Activated CD8-positive, alpha-beta memory T cell treated with anti-CD3 and anti-CD28 coated beads, Interleukin-2, amount 50 U/mL, for 48 hours (primary cell): ENCODE measurements around the gene IL34.
"Not testable (repeated sequence)": the region's sequence is repeated elsewhere in the genome, so short reads cannot be mapped to it uniquely, and the experiment has no call there.

Source experiments
- DNase-seq: peaks from one replicate; pipeline ENCODE4 v3.0.0-alpha.2; 2020

Gene IL34

DNA sequence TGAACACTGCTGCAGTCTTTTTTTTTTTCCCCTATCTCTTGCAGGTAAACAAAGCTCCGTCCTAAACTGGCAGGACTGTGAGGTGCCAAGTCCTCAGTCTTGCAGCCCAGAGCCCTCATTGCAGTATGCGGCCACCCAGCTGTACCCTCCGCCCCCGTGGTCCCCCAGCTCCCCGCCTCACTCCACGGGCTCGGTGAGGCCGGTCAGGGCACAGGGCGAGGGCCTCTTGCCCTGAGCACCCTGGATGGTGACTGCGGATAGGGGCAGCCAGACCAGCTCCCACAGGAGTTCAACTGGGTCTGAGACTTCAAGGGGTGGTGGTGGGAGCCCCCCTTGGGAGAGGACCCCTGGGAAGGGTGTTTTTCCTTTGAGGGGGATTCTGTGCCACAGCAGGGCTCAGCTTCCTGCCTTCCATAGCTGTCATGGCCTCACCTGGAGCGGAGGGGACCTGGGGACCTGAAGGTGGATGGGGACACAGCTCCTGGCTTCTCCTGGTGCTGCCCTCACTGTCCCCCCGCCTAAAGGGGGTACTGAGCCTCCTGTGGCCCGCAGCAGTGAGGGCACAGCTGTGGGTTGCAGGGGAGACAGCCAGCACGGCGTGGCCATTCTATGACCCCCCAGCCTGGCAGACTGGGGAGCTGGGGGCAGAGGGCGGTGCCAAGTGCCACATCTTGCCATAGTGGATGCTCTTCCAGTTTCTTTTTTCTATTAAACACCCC lies 13.8 kb downstream of the IL34 start:
- DNase-seq: no peak

- no peak for DNase-seq
Measured at GRCh38 chr16:70660672-70661350, 14.5 kb downstream of the IL34 start.

GRCh38 chr16:70661534-70661917 lies 15.2 kb downstream of the IL34 start:
- no peak for DNase-seq

- no peak for DNase-seq
Measured at GRCh38 chr16:70661918-70662641, 15.7 kb downstream of the IL34 start.

DNA sequence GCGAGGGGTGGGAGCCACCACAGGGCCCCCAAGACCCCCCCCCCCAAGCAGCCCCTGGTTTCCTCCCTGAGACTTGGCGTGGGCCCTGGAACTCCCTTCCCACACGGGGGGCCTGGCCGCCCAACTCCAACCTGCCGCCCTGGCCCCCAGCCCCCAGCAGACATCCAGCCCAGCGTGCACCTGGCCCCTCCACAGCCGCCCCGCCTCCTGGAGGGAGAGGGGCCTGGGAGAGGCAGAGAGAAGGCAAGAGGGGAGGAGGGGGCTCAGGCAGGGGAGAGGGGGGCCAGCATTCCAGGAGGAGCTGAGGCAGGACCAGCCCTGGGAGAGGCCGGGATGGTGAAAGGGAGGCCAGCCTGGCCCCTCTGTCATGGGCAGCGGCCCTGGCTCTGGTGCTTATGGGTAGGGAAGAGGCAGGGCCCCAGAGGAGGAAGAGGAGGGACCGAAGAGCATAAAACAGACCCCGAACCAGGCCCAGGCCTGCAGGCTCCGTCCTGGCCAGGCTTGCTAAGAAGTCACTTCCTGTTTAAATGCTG lies 16.7 kb downstream of the IL34 start:
- DNase-seq: no peak

GRCh38 chr16:70663524-70664324 lies 17.4 kb downstream of the IL34 start:
- DNase-seq: no peak

DNA sequence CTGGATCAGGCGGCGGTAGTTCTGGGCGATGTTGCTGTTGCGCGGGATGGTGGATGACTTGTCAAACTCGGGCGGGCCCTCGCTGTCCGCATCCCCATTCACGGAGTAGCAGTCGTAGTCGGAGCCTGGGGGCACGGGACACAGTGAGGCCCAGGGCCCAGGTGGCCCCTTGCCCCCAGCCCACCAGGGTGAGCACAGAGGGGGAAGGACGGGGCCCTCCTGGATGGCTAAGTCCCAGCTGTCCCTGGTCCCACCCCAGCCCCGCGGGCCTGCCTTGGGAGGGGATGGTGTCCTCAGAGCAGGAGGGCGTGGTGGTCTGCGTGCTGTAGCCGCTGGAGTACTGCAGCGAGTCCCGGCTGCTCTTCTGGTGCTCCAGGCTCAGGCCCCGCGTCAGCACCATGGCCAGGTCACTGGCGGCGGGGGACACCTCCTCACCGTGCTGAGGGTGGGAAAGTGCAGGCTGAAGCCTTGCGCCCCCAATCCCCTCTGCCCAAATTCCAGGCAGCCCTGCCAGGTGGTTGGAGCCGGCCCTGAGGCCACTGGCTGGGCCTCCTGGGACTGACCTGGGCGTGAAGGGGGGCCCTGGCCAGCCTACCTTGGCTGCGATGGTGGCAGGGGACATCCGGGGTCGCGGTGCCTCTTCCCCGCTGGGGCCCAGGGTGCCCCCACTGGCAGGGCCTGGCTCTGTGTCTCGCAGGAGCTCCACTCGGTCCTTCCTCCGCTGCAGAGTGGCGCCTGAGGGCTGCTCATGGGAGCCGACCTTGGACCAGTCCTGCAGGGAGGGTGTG lies 18.2 kb downstream of the IL34 start:
- no peak for DNase-seq

GRCh38 chr16:70665113-70665694 lies 18.8 kb downstream of the IL34 start:
- no peak for DNase-seq

- DNase-seq: no peak
Measured at GRCh38 chr16:70665806-70666735, 19.7 kb downstream of the IL34 start.

DNA sequence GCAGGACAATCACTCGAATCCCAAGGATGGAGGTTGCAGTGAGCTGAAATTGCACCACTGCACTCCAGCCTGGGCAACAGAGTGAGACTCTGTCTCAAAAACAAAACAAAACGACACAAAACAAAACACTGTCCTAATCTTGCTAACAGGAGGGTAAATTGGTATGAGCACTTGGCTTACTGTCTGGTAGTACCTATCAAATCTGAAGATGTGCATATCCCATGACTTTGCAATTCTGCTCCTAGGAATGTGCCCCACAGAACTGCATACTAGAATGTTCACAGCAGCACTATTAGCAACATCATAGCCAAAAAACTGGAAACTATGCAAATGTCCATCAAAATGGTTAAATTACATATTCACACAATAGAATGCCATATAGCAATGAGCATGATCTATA lies 23.8 kb downstream of the IL34 start:
- no peak for DNase-seq

GRCh38 chr16:70670938-70671337 lies 24.6 kb downstream of the IL34 start:
- not testable (repeated sequence) for DNase-seq

GRCh38 chr16:70674221-70675014 lies 28.1 kb downstream of the IL34 start:
- DNase-seq: no peak

DNA sequence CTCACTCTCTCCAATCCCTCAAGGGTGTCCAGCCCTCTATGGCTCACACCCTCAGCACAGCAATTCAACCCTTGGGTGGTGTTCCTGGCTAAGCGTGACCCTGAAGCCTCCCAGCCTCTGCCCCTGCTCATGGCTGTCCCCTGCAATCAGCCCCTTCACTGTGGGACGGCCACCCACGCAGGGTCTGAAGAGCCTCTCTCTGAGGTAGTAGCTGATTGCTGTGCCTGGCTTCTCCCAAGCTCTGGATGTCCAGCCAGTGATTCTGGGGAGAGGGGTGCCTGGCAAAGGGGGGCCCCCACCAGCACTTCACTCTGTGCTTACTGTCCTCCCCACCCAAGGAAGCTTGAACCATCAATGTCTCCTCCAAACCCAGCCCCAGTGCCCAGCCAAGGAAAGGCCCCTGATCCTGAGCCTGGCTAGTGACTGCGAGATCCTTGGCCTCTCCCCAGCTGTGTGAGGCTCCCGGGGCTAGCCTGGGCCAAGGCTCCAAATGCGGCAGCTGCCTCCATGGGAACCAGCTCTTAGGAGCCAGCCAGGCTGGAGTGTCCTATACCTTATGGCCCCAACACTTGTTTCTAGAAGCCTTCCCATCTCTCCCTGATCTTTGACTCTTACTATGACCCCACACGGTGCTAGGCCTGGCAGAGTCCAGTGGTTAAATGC lies 29.6 kb downstream of the IL34 start:
- DNase-seq: no peak

DNA sequence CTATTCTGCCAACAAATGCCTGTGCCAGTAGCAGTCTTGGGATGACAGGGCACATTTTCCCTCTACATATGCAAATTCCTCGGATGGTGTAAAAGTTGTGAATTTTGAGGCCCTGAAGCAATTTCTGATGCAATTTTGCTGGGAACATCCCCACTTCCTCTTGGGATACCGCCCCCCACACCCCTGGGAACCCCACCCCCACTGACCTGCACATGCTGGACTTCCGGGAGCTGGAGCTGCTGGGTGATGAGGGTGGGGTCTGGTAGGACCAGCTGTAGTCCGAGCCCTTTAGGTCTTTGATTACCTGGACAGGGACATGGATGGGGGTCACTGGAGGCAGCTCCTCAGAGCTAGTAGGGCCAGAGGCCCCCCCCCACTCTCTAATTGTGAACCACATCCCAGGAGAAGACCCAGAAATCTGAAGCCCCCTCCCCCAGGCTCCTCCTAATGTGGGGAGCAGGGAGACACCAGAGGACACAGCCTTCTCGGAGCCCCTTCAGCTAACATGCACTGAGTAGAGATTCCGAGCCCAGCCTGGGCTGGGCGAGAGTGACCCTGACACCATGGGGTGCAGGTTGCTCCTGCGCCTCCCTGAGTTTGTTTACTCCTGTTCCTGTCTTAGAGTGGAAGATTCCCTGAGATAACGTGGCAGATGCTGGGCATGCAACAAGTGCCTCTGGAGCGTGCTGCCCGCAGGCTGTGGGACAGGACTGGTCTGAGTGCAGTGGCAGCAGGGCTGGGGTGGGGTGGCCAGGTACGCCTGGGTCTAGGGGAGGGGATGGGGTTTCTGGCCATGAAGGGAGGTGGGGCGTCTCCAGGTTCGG lies 30.5 kb downstream of the IL34 start:
- DNase-seq: no peak

DNA sequence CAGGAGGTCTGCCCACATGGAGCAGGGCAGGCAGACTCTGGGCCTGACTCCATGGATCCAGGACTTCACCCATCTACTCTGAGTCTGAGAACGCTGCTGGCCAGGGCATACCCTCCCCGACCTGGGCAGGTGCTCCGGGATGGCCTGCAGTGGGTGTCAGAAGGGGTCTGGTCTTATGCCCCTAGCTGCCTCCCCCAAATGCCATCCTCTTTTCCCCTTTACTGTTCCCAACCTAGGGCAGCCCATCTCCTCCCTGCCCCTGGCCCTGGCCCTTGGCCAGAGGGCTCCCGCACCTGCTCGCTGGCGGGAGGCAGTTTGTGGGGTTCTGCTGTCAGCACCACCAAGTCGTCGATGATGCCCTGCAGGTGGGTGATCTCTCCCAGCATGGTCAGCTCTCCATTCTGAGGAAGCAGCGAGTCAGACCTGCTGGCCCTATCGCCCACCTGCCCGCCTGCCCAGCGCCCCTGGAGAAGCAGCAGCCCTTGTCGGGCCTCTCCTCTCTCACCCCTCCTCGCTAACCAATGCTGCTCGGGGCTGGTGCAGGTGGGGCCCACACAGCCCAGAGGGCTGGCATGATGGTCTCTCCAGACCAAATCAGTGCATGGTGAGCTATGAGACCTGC lies 31.3 kb downstream of the IL34 start:
- no peak for DNase-seq

DNA sequence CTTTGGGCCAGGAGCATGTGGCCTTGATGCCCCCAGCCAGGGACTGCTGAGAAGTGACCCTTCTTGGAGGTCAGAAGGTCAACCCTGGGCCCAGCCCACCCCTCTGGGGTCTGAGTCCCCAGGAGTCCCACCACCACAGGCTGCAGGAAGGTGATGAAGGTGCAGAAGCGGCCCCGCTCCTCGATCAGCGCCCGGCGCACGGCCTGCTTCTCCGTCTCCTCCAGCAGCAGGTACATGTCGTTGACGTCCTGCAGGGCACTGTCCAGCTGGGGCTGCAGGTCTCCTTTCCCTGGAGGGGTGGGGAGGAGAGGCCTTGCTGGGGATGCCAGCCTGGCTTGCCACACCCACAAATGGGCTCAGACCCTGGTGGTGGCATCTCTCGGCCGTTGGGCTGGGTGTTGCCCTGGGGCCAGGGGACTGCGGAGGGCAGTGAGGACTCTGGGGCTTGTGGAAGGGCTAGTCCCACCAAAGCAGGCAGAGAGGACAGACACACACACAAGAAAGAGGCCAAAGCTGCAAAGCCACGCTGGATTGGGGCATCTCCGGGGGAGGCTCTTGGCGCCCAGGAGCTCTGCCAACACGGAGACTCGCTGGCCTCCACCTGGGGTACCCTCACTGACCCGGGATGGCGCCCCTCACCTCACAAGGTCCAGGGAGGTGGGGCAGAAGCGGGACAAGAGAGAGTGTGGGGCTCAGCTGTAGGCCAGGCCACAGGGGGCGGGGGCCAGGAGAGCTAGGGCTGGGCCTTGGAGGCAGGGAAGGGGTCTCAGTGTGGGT lies 31.9 kb downstream of the IL34 start:
- no peak for DNase-seq
